ENCODE measurements around the gene UBASH3A.
"Not testable (repeated sequence)": the region's sequence is repeated elsewhere in the genome, so short reads cannot be mapped to it uniquely, and the experiment has no call there.

UBASH3A gene

GRCh38 chr21:42467140-42467983, 63.7 kb downstream of the UBASH3A start:
- TF ChIP-seq CTCF (IDR thresholded peaks at IDR 0.05; ENCODE audit: control insufficient read depth, insufficient read depth, low read depth, low read length, missing control alignments) = peak; percentile 28
- no peak for DNase-seq (ENCODE audit: low read depth)

DNA sequence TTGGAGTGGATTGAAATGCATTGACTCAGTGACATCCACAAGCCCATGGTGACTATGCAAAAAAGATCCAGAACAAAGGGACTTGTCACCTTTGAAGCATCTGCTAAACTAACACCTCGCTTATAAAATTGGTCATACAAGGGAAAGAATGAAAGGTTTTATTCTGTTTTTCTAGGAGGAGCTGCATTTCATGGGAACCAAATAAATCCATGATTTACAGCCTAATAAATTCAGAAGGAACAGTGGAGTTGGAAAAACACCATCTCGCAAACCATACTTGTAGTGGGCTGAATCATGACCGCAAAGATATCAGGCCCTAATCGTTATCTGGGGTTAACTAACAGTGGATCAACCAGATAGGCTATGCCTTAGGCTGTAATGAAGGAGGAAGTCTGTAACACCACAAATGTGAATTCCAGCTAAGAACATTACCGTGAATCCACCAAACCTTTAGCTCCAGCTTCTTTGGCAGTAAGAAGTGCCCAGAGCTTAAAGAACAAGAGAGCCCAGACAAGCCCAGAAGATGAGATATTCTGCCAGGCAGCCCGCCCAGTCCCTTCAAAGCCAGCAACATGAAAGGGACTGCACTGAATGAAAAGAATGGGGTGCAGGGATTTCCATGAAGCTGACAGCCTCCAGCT, 64.9 kb downstream of the UBASH3A start:
- no peak overlapping the region for H3K4me3 ChIP-seq (ENCODE audit: control insufficient read depth, low read depth, low read length)
- TF ChIP-seq CTCF (IDR thresholded peaks at IDR 0.05; ENCODE audit: control insufficient read depth, insufficient read depth, low read depth, low read length, missing control alignments) = no peak
- DNase-seq (ENCODE audit: low read depth) = no peak

More at GRCh38 chr21:42467140-42467983, 63.7 kb downstream of the UBASH3A start:
- no peak overlapping the region for H3K4me3 ChIP-seq (ENCODE audit: control insufficient read depth, low read depth, low read length)

DNA sequence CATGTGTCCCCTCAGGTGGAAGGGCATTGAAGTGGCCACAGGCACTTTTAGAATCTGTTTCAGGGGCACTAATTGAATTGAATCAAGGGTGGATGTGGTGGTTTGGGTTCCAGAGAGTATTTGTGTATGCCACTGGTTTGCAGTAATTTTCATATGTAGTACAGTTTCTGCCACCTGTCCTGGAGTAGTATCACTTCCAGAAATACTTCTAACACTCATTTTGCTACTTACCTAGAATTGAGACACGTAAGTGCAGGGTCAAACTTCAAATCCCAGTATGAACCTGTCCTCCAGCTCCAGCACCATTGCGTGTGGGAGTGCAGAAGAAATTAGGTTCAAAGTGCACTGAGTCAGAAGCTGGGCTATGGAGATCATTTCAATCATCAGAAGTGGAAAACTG, 65.6 kb downstream of the UBASH3A start:
- TF ChIP-seq CTCF (IDR thresholded peaks at IDR 0.05; ENCODE audit: control insufficient read depth, insufficient read depth, low read depth, low read length, missing control alignments) = no peak
- H3K4me3 ChIP-seq (ENCODE audit: control insufficient read depth, low read depth, low read length) = no peak overlapping the region
- DNase-seq (ENCODE audit: low read depth) = no peak

DNA sequence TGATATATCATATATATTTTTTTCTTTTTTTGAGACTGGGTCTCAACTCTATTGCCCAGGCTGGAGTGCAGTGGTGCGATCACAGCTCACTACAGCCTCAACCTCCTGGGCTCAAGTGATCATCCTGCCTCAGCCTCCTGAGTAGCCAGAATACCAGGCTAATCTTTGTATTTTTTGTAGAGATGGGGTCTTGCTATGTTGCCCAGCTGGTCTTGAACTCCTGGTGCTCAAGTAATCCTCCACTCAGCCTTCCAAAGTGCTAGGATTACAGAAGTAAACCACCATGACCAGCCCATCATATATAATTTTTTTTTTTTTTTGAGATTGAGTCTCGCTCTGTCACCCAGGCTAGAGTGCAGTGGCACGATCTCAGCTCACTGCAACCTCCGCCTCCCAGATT, 66.0 kb downstream of the UBASH3A start:
- DNase-seq (ENCODE audit: low read depth); H3K4me3 ChIP-seq (ENCODE audit: control insufficient read depth, low read depth, low read length): not testable (repeated sequence)

- H3K4me3 ChIP-seq (ENCODE audit: control insufficient read depth, low read depth, low read length) = no peak overlapping the region
- no peak for DNase-seq (ENCODE audit: low read depth)
- no peak for TF ChIP-seq CTCF (IDR thresholded peaks at IDR 0.05; ENCODE audit: control insufficient read depth, insufficient read depth, low read depth, low read length, missing control alignments)
Observed at GRCh38 chr21:42471206-42471605, 67.5 kb downstream of the UBASH3A start.

DNA sequence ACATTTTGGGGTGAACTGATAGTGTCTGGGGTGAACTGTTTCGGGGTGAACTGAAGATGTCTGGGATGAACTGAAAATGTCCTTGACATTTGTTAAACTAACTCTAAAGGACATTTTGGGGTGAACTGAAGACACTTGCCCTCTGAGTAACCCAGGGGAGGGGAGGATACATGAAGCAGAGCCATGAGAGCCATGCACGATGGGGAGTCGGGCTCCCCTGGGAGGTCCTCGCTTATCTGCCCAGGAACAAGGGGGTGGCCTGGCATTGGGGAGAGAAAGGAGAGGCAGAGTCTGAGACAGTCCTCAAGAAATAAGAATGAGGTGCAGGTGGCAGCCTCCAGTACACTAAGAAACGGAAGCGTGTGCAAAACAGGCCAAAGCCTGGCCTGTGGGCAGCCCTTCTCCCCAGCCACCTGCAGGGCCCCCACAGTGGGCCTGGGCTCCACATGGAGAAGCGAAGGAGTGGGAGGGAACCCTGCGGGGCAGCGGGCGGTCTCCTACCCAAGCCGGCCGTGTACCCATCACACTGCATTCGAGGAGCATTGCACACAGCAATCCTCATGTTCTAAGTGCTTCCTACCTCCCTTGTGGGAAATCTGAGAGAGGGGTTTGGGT, 68.1 kb downstream of the UBASH3A start:
- TF ChIP-seq CTCF (IDR thresholded peaks at IDR 0.05; ENCODE audit: control insufficient read depth, insufficient read depth, low read depth, low read length, missing control alignments) = no peak
- no peak for DNase-seq (ENCODE audit: low read depth)
- no peak overlapping the region for H3K4me3 ChIP-seq (ENCODE audit: control insufficient read depth, low read depth, low read length)

DNA sequence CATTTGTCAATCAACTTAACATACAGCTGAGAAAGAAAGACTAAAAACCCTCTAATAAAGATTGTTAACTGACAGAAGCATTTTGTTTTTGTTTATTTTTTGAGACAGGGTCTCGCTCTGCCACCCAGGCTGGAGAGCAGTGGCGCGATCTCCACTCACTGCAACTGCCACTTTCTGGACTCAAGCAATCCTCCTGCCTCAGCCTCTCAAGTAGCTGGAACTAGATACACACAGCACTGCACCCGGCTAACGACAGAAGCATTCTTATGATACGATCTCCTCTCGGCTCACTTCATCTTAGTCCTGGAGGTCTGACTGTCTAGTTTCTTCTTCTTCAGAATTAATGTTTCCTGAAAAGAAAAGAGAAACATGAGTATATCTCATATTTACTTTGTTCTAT, 68.8 kb downstream of the UBASH3A start:
- TF ChIP-seq CTCF (IDR thresholded peaks at IDR 0.05; ENCODE audit: control insufficient read depth, insufficient read depth, low read depth, low read length, missing control alignments) = no peak
- H3K4me3 ChIP-seq (ENCODE audit: control insufficient read depth, low read depth, low read length) = no peak overlapping the region
- no peak for DNase-seq (ENCODE audit: low read depth)
